ENCODE data around the gene DBH. TPM values are rescaled to one million over a fixed set of nuclear protein-coding genes. Genes with fewer than 3 reads are reported as not detected.

The DBH gene
- not detected in 2 replicates for polyA plus RNA-seq

GRCh38 chr9:133635533-133636531, at the start of gene DBH:
Gene DBH, plus strand, starts transcription at chr9:133636363. Its CDS starts 9 bp downstream, at chr9:133636372.

GRCh38 chr9:133609311-133610098, 26.7 kb upstream of the DBH start, which contains the start of gene FAM163B:
Gene FAM163B, minus strand, starts transcription at chr9:133609389. Its CDS starts 29,166 bp downstream, at chr9:133580223.

Other genes starting within 250 kb of the DBH start
- gene REXO4, start 218.4 kb upstream of the DBH start, polyA plus RNA-seq: 4.1 TPM in 2 replicates
- 1.7 and 3.4 TPM in 2 replicates for gene ADAMTS13, start 214.0 kb upstream of the DBH start, polyA plus RNA-seq
- gene CACFD1, start 176.4 kb upstream of the DBH start, polyA plus RNA-seq: 1.3 and 11.2 TPM in 2 replicates
- 11.9 TPM in 2 replicates for gene SLC2A6, start 157.3 kb upstream of the DBH start, polyA plus RNA-seq
- gene MYMK, start 111.4 kb upstream of the DBH start, polyA plus RNA-seq: not detected in 2 replicates
- gene ADAMTSL2, start 101.7 kb upstream of the DBH start, polyA plus RNA-seq: 0.52 TPM in 1 of 2 replicates, not detected in the other
- gene FAM163B, start 27.0 kb upstream of the DBH start, polyA plus RNA-seq: not detected in 2 replicates
- 1.4 TPM in 1 of 2 replicates, not detected in the other for gene SARDH, start 102.0 kb downstream of the DBH start, polyA plus RNA-seq

All from Purkinje cell (primary cell).